NCI-H1436 treated with DMSO at 0.1 percent for 48 hours (cell line): Measurements from ENCODE around the gene FRRS1.
"Not testable (repeated sequence)": the region's sequence is repeated elsewhere in the genome, so short reads cannot be mapped to it uniquely, and the experiment has no call there.

ENCODE experiments used
- DNase-seq: peaks from one replicate; lab custom pipeline; 2025; lab: John Stamatoyannopoulos, UW

FRRS1 gene

GRCh38 chr1:99766378-99766800, at the start of gene FRRS1:
FRRS1 (minus strand) TSS chr1:99766635; CDS start chr1:99748768, 17,867 bp downstream.
- no peak for DNase-seq

- no peak for DNase-seq
Measured at GRCh38 chr1:99814373-99814900, 48.0 kb upstream of the FRRS1 start.

GRCh38 chr1:99811747-99812146, 45.3 kb upstream of the FRRS1 start:
- DNase-seq = no peak

- DNase-seq = no peak
Measured at GRCh38 chr1:99811075-99811474, 44.6 kb upstream of the FRRS1 start.

GRCh38 chr1:99808391-99809115, 42.1 kb upstream of the FRRS1 start:
- peak; percentile 35 for DNase-seq

GRCh38 chr1:99806882-99807281, 40.4 kb upstream of the FRRS1 start:
- no peak for DNase-seq

- DNase-seq = no peak
Measured at GRCh38 chr1:99801584-99801983, 35.1 kb upstream of the FRRS1 start.

- not testable (repeated sequence) for DNase-seq
Measured at GRCh38 chr1:99793861-99794260, 27.4 kb upstream of the FRRS1 start.

- no peak for DNase-seq
Measured at GRCh38 chr1:99789715-99790114, 23.3 kb upstream of the FRRS1 start.

- DNase-seq = no peak
Measured at GRCh38 chr1:99788896-99789295, 22.5 kb upstream of the FRRS1 start.

- DNase-seq = no peak
Measured at GRCh38 chr1:99786751-99787501, 20.5 kb upstream of the FRRS1 start.

- DNase-seq = no peak
Measured at GRCh38 chr1:99784809-99785255, 18.4 kb upstream of the FRRS1 start.

- no peak for DNase-seq
Measured at GRCh38 chr1:99784143-99784542, 17.7 kb upstream of the FRRS1 start.

- DNase-seq = no peak
Measured at GRCh38 chr1:99782920-99783319, 16.5 kb upstream of the FRRS1 start.

GRCh38 chr1:99782397-99782796, 16.0 kb upstream of the FRRS1 start:
- no peak for DNase-seq

- no peak for DNase-seq
Measured at GRCh38 chr1:99781798-99782197, 15.4 kb upstream of the FRRS1 start.

GRCh38 chr1:99777752-99778151, 11.3 kb upstream of the FRRS1 start:
- no peak for DNase-seq

GRCh38 chr1:99776120-99776519, 9.7 kb upstream of the FRRS1 start:
- DNase-seq = no peak

GRCh38 chr1:99772809-99773208, 6.4 kb upstream of the FRRS1 start:
- no peak for DNase-seq

GRCh38 chr1:99771513-99771918, 5.1 kb upstream of the FRRS1 start:
- DNase-seq = no peak

- DNase-seq = no peak
Measured at GRCh38 chr1:99768524-99769245, 2.2 kb upstream of the FRRS1 start.

- no peak for DNase-seq
Measured at GRCh38 chr1:99768104-99768503, 1.7 kb upstream of the FRRS1 start.
